Neural cell (in vitro differentiated cells): Measurements from ENCODE around the gene DMRT1.

Experiments used
- EP300 ChIP-seq: fragments of 450-650 bp; conservative IDR thresholded peaks from 2 replicates; pipeline ENCODE4 v1.6.1; 2014; ENCODE audit warnings: antibody characterized with exemption, mild to moderate bottlenecking, moderate library complexity; ENCODE audit not compliant: poor library complexity, severe bottlenecking
- EZH2 ChIP-seq: fragments of 200-600, 300-800 bp; shearing (Covaris generic), sonication (generic); IDR thresholded peaks from 2 replicates; pipeline ENCODE4 v1.6.1; 2014; ENCODE audit warnings: antibody characterized with exemption, low read length, borderline replicate concordance, mild to moderate bottlenecking; ENCODE audit not compliant: insufficient read depth, poor library complexity, severe bottlenecking
- POLR2AphosphoS5 ChIP-seq: IDR thresholded peaks from 2 replicates; pipeline ENCODE4 v1.6.1; 2012
- RAD21 ChIP-seq: fragments of 450-650 bp; conservative IDR thresholded peaks from 2 replicates; pipeline ENCODE4 v1.6.1; 2014; ENCODE audit warnings: antibody characterized with exemption, mild to moderate bottlenecking, moderate library complexity
- SMC3 ChIP-seq: fragments of 450-650 bp; conservative IDR thresholded peaks from 2 replicates; pipeline ENCODE4 v1.6.1; 2014; ENCODE audit warnings: antibody characterized with exemption, mild to moderate bottlenecking, moderate library complexity; ENCODE audit not compliant: poor library complexity
- TAF1 ChIP-seq: IDR thresholded peaks from 2 replicates; pipeline ENCODE4 v1.6.1; 2012; ENCODE audit warnings: low read depth
- TF ChIP-seq, protein P1 (sequence below): fragments of 450-650 bp; IDR thresholded peaks from 2 replicates; pipeline ENCODE4 v1.5.1; 2014; ENCODE audit warnings: antibody characterized with exemption, mild to moderate bottlenecking, moderate library complexity; ENCODE audit not compliant: poor library complexity, severe bottlenecking

DNA sequence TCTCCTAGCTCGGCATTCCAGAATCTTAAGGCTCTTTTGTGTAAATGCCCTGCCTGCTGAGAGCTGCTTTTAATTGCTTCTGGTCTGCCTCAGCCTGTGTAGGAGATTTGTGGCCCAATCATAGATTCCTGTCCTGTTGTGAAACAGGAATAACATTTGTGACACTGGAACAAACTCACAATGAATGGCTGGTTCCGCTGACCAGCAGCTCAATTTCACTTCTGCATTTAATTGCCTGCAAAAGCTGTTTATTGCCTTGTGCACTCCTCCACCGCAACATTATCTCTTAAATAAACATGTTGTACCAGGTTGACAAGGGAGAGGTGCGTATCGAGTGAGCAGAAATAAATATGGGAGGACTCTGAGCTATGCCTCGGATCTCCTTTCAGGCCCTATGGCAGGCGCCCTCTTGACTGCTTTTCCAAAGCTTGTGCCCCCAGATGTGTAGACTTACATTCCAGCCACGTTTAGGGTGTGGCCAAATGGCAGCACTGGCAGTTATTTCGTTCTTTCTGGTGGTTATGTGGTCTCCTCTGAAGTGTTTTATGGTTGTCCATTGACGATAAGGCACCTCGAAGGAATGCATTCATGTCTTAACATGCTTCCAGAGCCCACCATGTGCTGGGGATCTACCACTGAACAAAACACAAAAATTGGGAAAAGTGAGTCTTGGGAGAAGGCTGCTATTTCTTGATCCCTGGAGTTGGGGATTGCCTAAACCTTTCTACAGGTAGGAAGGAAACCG lies 58.1 kb downstream of the DMRT1 start:
- TF ChIP-seq SMC3 (no peak), POLR2AphosphoS5 (no peak), TAF1 (no peak), RAD21 (no peak), EP300 (no peak), EZH2 (no peak)
- TF ChIP-seq, protein P1, sequence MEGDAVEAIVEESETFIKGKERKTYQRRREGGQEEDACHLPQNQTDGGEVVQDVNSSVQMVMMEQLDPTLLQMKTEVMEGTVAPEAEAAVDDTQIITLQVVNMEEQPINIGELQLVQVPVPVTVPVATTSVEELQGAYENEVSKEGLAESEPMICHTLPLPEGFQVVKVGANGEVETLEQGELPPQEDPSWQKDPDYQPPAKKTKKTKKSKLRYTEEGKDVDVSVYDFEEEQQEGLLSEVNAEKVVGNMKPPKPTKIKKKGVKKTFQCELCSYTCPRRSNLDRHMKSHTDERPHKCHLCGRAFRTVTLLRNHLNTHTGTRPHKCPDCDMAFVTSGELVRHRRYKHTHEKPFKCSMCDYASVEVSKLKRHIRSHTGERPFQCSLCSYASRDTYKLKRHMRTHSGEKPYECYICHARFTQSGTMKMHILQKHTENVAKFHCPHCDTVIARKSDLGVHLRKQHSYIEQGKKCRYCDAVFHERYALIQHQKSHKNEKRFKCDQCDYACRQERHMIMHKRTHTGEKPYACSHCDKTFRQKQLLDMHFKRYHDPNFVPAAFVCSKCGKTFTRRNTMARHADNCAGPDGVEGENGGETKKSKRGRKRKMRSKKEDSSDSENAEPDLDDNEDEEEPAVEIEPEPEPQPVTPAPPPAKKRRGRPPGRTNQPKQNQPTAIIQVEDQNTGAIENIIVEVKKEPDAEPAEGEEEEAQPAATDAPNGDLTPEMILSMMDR: no peak
